Pulmonary artery endothelial cell (primary cell): ENCODE measurements around the gene TSTD2. TPM values are rescaled to one million over a fixed set of nuclear protein-coding genes. Genes with fewer than 3 reads are reported as not detected.
A peak's percentile ranks its signal among the peaks of the same experiment; 100 is the strongest.
"Not testable (repeated sequence)": the region's sequence is repeated elsewhere in the genome, so short reads cannot be mapped to it uniquely, and the experiment has no call there.

Experiments used
- DNase-seq: peaks from one replicate; pipeline ENCODE4 v3.0.0-alpha.2; 2011; ENCODE audit warnings: low read depth, low spot score
- total RNA-seq: library from RNA; depleted of rRNA; stranded (reverse); fragments of >200 nt; gene quantifications from 2 replicates; pipeline ENCODE4 v1.2.3, GENCODE V29; 2014

Gene TSTD2
- total RNA-seq, 1 donor from 2014 or later = 10.0 TPM

DNA sequence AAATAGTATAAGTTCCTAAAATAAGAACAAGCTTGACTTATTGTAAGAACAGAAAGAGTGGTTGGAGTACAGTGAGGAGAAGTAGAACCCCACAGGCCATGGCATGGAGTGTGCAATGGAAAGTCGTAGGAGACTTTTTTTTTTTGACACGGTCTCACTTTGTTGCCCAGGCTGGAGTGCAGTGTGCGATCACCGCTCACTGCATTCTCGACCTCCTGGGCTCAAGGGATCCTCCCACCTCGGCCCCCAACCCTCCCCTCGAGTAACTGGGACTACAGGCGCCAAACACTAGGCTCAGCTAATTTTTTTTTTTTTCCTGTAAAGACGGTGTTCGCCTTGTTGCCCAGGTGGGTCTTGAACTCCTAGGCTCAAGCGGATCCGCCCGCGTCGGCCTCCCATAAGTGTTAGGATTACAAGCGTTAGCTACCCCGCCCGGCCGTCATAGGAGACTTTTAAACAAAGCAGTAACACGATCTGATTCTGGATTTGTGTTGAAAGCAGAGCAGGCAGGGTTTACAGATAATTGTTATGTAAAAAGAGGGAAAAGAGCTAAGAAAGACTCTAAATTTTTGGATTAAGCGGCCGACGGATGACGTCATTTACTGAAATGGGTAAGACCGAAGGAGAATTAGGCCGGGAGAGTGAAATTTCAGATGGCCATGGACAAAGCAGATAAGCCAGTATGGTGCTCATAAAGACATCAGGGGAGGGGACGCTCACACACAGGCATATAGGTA lies 752 bp downstream of the TSTD2 start:
- peak; percentile 43 for DNase-seq

DNA sequence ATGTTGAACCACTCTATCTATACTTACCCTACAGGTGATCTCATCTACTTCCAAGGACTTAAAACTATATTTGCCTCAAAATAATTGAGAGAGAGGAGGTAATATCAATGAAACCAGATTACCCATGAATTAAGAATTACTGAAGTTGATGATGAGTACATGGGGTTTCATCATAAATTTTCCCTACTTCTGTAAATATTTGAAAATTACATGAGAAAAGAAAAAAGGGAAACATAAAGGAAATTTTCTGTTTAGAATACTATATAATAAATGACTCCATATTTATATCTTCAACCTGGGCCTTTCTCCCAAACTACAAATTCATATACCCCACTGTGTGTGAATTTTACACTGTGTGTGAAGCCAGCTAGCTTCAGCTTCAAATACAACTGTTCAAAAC lies 2.6 kb downstream of the TSTD2 start:
- no peak for DNase-seq

DNA sequence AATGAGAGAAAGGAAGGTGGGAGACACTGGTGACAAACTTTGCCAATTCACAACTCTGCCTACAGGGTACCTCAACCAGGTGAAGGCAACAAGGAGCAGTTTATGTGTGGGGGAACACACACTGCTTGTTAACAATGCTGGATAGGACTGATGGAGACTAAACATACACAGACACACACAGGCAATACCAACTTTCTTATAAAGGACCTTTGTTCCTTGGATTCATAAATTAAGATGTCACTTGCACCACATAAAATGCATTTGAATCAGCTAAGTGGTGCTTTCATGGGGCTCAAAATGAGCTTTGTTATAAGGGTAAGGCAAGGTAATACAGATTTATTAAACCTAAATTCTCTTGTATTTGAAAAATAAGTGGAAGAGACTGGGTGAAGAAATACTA lies 4.0 kb downstream of the TSTD2 start:
- DNase-seq = no peak

DNA sequence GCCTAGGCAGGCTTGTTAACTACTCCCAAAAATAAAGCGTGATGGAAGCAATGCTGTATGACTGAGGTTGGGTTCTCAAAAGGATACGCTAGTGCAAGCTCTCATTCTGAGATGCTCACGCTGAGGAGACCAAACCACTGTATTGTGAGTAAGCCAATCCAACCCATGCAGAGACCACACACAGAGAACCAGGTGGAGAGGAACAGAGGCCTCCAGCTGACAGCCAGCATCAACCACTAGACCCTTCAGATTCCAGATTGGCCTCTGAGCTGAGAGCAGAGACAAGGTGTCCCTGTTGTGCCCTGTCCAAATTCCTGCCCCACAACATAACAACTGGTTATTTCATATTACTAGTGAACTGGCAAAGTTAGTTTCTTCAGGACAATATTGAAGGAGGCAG lies 4.5 kb downstream of the TSTD2 start:
- no peak for DNase-seq

DNA sequence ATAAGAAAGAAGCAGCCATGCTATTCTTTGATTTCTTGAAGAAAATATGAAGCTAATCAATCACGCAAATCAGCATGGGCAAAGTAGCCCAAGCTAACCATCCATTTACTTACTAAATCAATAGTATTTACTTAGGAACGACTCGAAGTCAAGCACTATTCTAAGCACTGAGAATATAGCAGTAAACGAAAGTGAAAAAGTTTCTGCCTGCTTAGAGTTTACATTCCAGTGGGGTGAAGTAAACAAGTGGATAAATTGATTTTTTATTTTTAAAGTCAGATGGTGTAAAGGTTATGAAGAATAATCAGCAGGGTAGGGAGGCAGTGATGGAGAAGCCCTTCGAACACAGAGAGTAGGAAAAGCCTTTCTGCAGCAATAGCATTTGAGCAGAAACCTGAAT lies 5.5 kb downstream of the TSTD2 start:
- no peak for DNase-seq

DNA sequence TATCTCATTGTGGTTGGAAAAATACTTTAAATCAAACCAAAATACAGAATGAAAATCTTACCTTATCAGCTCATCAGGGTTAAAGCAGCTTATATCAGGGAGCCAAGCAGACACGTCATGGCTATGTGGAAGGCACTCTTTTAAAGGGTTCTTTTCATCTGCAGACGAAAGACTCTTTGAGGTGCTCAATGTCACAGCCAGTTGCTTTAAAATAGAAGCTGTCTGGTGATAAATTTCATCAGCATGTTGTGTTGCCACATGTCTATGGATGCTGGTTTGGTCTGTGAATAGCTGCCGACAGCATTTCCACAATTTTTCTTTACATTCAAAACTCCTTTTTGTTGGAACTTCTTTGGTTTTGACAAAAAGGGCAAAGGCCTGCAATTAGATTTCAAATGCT lies 7.5 kb downstream of the TSTD2 start:
- no peak for DNase-seq

DNA sequence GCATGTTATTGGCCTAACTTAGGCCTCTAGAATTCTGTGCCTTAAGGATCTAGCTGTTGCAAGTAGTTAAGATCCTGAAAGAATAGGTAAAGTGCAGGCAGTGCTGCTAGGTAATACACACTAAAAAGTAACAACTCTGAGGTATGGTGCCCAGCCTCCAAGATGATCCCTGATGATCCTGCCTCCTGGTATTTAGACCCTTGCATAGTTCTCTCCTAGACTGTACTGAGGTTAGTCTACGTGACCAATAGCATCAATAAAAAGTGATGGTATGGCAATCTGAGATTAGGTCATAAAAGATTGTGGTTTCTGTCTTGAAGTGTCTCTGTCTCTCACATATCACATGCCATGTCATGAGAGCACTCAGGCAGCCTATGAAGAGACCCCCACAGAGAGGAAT lies 9.2 kb downstream of the TSTD2 start:
- DNase-seq = no peak

DNA sequence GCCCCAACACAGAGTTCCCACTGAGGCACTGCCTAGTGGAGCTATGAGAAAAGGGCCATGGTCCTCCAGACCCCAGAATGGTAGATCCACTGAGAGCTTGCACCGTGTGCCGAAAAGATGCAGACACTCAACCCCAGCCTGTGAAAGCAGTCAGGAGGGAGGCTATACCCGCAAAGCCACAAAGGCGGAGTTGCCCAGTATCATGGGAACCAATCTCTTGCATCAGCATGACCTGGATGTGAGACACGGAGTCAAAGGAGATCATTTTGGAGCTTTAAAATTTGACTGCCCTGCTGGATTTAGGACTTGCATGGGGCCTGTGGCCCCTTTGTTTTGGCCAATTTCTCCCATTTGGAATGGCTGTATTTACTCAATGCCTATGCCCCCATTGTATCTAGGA lies 10.7 kb downstream of the TSTD2 start:
- not testable (repeated sequence) for DNase-seq

DNA sequence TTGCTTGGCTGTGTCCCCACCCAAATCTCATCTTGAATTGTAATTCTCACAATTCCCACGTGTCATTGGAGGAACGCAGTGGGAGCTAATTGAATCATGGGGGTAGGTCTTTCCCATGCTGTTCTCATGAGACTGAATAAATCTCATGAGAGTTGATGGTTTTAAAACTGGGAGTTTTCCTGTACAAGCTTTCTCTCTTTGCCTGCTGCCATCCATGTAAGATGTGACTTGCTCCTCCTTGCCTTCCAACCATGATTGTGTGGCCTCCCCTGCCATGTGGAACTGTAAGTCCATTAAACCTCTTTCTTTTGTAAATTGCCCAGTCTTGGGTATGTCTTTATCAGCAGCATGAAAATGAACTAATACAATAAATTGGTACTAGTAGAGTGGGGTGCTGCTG lies 13.1 kb downstream of the TSTD2 start:
- not testable (repeated sequence) for DNase-seq

DNA sequence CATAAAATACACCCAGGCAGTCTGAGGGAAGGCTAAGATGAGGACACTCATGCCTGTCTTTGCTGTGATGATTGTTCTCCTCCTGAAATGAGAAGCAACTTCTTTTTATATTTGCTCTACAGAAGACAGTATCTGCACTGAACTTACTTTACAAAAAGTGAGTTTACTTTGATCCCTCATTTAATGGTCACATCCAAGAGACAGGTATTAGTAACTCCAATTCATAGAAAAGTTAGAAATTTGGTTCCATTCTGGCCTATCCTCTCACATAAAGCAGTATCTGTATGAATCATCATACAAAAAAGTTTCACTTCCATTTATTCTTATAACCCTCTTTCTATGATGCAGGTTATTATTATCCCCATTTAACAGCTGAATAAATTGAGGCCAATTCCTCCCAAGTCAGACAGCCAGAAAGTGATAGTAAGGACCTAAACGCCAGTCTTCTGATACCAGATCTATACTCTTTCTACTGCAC lies 15.2 kb downstream of the TSTD2 start:
- DNase-seq = no peak

DNA sequence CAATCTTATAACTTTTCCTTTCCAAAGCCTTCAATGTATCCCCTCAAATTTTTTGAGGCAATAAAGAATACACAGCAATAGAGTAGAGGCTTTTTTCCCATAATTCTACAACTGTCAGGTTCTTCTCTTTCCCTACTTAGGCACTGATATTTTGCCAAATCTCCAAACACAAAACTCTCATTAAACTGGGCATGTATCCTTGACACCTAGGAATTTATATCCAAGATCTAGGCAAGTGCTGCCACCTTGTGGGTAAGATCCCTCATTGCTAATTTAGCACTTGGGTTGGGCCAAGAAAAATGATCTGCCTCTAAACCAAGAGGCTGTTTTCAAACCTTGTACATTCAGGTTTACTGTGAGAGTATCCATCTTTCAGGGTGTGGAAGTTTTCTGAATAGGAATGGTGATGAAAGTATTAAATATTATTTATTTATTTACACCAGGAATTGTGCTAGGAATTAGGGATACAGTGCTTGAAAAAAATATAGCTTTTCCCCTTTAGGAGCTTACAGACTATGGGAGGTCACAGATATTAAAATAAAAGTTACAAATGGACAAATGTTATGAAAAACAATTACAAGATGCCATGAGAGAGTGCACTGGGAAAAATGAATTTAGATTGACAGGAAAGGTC lies 17.6 kb downstream of the TSTD2 start:
- DNase-seq = no peak

DNA sequence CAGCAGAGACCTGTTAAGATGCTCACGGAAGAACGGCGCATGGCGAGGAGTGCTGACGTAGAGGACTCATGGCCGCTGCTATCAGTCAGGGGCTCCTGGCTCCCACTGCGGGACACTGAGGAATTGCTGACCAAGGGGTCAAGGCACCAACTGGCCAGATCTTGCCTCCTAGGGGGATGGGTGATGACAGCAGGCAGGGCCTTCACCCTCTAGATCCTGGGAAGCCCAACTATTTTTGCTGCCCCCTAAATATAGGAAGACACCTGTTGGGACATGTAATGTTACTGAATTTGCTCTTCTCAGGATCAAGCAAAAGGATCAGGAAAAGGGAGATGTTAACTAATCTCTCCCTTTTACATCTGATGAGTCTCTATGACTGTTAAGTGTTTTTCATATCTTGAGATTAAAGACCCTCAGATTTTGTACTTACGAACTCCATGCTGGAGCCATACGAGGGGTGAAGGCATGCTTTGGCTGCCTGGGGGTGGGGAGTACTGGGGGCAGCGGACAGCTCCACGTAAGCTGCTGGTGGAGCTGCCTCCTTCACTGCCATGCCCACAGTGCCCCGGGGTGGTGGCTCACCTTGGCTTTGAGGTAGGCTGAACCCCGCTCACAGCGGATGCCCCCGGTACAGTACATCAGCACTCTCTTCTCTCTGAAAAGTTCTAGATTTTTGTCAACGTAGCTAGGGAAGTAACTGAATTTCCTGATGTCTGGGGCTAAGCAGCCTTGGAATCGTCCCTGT lies 28.1 kb downstream of the TSTD2 start:
- DNase-seq = no peak

DNA sequence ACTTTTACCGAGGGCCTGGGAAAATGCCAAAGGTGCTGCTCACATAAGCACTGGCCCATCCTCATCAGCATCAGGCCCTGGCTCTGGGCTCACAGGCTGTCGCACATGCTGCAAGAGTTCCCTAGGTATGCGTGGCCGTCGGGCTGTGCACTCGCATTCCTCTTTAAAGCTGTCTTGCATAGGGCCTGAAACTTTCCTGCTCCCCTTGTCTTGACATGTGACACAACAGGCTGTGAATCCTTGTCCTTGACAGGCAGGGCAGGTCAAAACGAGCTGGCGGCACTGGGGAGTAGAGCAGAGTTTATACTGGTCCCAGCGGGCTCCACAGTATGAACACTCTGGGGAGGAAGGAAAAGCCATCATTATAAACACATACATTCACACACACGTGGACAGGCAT lies 30.7 kb downstream of the TSTD2 start:
- no peak for DNase-seq

DNA sequence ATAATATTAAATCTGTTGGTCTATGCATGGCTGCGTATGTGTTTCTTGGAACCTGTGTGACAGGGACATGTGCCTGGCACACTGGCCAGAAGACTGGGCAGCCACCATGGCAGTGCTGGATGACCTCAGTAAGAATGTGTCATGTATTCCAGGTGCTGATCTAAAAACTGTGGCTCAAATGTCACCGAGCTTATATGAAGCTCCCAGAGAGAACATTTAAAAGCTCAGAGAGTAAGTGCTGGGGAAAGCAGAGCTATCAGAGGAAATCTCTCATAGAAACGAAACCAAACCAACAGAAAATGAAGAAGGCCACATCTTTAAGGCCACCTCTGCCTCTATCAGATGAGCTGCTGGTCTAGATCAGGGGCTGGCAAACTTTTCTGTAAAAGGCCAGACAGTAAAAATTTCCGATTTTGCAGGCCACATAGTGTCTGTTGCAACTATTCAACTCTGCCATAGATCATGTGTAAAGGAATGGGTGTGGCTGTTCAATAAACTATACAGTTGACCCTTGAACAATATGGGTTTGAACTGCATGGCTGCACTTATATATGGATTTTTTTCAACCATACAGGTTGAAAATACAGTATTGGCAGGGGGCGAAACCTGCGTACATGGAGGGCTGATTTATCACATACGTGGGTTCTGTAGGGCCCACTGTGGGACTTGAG lies 31.8 kb downstream of the TSTD2 start:
- no peak for DNase-seq

DNA sequence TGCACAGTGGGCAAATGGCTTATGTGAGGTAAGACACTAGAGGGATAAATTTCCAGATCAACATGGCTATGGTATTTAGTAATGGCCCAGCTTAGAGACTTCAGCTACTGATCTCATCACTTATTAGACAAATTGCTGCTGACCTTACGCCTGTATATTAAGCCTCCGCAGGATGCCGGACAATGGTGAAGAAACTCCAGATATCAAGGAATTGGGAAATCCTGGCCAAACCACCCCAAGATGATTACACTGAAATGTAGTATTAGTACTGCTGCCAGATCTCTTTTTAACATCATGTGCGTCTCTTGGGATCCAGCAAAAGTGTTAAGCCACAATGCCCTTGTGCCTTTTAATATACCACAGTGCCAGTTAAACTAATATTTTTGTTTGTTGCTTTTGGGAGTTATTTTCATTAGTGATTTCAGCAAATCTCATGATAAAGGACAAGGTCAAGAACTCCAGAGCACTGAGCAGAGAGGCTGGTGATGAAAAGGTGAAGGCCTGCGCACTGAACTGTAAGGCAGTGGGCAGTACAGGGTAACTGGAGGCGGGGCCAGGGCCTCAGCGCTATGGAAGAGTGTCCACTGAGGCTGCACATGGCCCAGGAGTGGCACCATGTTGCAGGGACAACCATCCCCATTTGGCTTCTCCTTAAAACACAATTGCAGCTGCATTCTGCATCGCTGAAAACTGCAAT lies 32.5 kb downstream of the TSTD2 start:
- no peak for DNase-seq

DNA sequence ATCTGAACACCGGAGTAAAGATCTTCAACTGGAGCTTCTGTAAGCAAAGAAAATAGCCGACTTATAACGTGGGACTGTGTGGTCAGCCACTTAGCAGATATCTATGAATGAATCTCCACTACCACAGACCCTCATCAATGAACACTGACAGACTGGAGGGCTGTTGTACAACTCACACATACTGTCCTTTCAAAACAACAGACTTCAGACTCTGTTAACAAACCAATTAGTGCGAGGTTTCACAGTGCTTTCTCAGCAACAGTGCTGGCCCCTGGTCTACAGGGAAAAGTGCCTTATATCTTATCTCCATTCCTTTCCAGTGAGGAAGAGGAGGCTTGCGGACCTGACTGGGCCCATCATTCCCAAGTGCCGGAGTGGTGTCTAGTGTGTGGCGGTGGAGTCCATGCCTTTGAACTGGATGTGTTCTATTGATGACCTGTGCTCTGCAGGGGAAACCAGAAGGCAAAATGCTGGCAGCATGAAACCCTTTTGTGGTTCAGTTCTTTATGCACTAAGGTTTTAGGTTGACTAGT lies 33.8 kb downstream of the TSTD2 start:
- no peak for DNase-seq

DNA sequence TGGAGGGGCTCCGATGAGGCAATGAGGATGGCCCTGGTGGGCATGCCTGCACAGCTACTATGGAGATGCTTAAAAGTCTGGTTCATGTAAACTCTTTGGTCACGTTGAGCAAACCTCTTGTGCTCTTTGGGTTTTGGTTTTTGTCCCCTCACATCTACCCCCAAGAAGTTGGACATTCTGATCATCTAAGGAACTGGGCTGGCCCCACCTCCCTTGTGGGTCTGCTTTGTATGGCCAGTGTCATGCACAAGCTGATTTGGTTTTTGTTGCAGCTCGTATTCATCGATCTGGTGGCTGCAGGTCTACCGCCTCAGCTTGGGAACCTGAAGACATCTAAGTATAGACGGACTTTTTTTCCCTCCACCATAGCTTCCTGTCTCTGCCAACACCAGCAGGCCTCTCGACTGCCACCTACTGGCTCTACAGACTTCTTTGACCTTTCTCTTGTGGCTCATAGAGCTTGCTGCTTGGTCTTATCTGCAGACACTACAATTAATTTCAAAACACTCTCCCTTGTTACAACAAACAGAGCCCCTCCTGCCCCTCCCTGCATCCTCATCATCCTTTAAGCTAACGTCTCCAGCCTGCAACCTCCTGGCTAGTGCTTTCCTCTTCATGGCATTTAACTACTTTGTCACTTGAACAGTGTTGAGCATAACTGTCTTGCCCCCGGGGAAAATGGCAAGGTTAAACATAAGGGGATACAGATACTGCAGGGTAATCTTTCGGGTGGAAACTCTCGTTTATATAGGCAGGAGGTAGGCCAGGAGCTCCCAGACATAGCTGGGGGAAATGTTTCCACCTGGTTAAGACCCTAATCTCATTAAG lies 34.5 kb downstream of the TSTD2 start:
- DNase-seq = peak; percentile 68

DNA sequence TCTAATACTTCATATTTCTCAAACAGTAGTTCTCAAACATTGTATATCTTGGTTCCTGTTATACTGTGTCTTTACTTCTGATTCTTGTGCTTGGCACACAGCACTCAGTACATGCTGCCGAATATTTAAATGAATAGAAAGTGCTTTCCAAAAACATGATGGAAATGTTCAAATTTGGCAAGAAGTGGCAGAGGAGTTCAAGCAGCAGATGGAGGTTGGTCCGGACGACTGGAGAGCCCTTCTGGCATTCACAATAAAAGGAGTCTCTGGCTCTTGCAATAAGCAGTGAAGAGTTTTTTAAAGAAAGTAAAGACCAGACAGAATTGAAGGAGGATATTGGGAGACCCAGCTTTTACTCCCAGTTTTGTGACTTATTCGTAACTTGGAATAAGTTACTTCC lies 36.3 kb downstream of the TSTD2 start:
- DNase-seq = no peak

DNA sequence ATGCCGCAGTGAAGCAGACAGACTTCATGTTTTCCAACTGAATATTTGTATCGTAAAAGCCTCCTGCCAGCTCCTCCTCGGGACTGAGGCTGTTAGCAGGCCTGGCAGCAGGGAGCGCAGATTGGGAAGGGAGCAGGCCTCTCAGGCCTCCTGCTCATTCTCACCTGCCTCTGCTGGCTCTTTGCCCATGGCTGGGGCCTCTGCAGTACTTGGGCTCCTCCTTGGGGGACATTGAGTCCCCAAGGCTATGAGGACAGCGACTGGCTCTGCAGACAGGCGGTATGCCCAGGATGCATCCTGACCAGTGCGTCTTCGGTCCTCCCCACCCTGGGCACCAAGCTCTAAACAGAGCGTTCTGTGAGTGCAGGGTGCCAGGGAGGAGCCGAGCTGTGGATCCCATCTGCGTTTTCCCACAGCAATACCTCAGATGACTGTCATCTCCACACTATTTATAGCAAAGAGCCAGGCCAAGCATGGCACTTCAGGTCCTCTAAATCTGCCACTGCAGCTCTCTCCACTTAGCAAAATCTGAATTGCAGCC lies 38.7 kb downstream of the TSTD2 start:
- DNase-seq = no peak

DNA sequence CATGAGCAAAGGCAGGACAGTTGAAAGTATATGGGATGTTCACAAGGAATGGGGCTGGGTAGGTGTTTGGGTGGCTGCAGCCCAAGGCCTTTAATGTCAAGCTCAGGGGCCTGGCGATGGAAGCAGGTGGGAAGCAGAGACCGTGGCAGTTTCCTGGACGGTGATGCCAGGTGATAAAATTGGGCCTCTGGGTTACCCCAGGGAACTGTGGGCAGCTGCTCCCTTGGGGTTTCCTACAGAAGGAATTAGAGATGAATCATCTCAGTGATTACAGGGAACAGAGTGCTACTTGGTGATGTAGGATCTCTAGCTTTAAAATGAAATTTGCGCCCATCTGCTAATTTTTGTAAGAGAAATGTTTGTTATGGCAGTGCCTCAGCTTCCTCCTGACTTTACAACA lies 39.2 kb downstream of the TSTD2 start:
- no peak for DNase-seq
